Hepatocyte (in vitro differentiated cells): ENCODE data around the gene RRP15.

ENCODE experiments used
- EZH2 ChIP-seq: fragments of 200-600 bp; sonication (generic); IDR thresholded peaks from 2 replicates; pipeline ENCODE4 v1.6.1; 2016; ENCODE audit warnings: antibody characterized with exemption, mild to moderate bottlenecking, borderline replicate concordance
- EZH2phosphoT487 ChIP-seq: fragments of 200-600 bp; sonication (generic); IDR thresholded peaks from one replicate; pipeline ENCODE4 v1.6.1; 2018; ENCODE audit warnings: antibody characterized with exemption, mild to moderate bottlenecking, low read depth, moderate library complexity; ENCODE audit not compliant: unreplicated experiment, severe bottlenecking
- TF ChIP-seq, protein P1 (sequence below): fragments of 200-600 bp; sonication (generic); IDR thresholded peaks from 2 replicates; pipeline ENCODE4 v1.5.1; 2016; ENCODE audit warnings: antibody characterized with exemption, mild to moderate bottlenecking; ENCODE audit not compliant: poor library complexity

DNA sequence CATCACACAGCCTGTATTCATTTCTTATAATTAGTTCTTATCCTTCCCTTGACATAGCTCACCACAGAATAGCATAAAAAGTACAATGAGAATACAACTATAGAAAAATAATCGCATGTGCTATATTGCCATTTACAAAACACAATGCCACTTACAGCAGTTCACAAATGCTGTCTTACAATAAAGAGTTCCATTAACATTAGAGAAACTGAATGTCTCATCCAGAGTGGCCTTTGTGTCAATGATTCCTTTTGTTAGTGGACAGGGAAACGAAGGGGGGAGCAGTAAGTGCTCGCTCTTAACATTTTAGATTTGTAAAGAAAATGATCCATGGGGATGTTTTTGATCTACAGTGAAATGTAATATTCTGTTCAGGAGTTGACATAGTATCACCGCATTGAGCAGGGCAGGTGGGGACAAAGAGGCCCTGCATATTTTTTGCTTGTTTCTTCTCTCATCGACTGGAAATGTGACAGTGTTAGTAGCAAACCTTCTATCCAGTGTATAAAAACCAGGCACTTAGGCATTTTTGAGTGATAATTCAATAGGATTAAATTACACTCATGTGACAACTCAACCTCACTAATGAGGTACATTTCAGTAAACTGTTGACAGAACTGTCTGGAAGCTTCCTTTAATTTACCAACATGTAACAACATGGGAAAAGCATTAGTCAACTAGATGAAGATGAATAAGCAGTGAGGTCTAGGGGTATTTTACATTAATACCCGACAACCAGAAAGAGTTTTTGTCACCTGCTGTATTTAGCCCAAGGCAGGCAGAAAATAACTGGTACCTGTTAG, 35.6 kb upstream of the RRP15 start:
- TF ChIP-seq, protein P1, sequence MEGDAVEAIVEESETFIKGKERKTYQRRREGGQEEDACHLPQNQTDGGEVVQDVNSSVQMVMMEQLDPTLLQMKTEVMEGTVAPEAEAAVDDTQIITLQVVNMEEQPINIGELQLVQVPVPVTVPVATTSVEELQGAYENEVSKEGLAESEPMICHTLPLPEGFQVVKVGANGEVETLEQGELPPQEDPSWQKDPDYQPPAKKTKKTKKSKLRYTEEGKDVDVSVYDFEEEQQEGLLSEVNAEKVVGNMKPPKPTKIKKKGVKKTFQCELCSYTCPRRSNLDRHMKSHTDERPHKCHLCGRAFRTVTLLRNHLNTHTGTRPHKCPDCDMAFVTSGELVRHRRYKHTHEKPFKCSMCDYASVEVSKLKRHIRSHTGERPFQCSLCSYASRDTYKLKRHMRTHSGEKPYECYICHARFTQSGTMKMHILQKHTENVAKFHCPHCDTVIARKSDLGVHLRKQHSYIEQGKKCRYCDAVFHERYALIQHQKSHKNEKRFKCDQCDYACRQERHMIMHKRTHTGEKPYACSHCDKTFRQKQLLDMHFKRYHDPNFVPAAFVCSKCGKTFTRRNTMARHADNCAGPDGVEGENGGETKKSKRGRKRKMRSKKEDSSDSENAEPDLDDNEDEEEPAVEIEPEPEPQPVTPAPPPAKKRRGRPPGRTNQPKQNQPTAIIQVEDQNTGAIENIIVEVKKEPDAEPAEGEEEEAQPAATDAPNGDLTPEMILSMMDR: no peak
- TF ChIP-seq EZH2 (no peak), EZH2phosphoT487 (no peak)
